GM04503 (cell line): Measurements from ENCODE around the gene BACH1.
A peak's percentile ranks its signal among the peaks of the same experiment; 100 is the strongest.

ENCODE experiments used
- DNase-seq: peaks from one replicate; pipeline ENCODE4 v3.0.0-alpha.2; 2012; ENCODE audit warnings: low read depth

BACH1 gene

DNA sequence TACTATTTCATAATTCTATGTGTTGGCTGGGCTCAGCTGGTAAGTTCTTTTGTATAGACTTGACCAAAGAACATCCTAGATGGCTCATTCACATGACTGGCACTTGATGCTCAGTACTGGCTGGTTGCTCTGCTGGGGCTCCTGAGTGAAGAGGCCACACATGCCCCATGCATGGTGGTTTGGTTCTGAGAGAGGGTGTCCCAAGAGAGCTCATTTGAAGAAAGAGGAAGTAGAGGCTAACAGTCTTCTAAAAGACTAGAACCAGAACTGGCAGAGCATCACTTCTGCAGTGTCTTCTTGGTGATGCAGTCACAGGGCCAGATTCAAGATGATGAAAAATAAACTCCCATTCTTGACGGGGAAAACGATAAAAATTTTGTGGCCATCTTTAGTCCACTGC is 5.2 kb upstream of the BACH1 start:
- no peak for DNase-seq

DNA sequence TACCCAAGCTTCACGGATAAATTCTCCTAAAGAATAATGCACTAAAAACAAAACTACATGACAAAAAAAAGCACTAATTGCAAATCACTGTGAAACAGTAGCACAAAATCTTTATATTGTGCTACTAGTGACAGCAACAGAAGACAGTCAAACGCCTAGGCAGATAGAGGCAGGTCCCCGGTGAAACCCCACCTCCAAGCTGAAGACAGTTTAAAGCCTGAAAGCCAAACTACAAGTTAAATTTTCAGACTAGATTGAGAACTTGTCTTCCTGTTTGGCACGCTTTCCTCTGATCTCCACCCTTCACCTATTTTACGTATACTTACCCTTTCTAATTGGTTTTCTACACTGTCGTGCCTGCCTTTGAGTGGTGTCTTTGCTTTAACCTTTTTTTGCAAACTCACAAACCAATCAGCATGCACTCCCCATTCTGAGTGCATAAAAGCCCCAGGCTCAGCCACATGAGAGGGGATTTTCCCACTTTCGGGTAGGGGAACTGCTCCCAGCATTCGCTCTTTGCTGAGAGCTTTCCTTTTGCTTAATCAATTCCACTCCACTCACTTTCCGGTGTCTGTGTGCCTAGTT is 3.6 kb upstream of the BACH1 start:
- no peak for DNase-seq

DNA sequence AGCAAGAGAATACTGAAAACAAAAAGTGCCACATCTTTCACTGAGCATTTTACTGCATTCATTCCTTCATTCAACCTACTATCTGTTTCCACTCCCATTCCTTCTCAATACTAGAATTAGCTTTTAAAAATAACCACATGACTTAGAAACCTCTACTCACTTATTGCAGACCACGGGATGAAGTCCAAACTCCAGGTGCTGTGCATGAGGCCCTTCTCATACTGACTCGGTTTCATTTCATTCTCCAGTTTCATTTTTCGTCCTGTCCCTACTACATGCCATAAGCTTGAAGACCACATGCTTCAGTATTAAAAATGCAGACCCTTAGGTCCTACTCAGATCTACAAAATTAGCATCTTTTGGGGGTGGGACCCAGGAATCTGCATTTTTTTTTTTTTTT is 2.3 kb upstream of the BACH1 start:
- DNase-seq, result no peak

DNA sequence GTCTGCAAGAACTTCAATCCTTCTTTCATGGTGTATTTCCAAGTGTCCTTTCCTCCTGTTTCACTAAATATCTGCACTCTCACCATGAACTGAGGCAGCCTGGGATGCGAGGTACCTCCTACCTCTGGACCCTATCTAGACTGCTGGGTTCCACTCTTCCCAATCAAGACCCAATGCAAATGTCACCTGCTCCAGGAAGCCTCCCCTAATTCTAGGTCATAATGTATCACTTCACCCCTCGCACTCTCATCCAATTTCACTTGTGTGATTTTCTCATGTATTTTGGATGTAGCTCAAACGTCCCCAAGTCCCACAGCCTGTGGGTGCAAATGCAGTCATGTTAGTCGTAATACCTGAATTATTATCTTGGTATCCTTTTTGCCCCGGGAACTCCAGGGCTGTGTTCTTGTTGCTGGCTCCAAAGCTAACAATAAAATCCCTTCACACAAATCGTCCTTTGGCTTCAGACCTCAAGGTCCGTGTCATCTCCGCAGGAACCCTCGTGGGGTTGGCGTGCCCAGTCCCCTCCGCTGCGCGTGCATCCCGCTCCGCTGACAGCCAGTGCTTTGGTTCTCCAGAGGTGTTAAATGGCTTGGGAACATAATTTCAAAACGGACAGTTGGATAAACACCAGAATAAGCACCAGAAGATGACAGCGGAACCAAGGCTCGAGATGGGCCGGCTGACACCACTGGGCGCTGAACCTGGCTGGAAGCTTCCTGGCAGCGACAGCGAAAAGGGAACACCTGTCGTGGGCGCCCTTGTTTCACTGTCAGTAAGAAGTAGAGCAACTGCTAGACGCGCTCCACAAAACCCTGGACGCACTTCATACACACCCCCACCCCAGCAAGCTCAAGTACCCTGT is 1.0 kb upstream of the BACH1 start:
- DNase-seq, result no peak

DNA sequence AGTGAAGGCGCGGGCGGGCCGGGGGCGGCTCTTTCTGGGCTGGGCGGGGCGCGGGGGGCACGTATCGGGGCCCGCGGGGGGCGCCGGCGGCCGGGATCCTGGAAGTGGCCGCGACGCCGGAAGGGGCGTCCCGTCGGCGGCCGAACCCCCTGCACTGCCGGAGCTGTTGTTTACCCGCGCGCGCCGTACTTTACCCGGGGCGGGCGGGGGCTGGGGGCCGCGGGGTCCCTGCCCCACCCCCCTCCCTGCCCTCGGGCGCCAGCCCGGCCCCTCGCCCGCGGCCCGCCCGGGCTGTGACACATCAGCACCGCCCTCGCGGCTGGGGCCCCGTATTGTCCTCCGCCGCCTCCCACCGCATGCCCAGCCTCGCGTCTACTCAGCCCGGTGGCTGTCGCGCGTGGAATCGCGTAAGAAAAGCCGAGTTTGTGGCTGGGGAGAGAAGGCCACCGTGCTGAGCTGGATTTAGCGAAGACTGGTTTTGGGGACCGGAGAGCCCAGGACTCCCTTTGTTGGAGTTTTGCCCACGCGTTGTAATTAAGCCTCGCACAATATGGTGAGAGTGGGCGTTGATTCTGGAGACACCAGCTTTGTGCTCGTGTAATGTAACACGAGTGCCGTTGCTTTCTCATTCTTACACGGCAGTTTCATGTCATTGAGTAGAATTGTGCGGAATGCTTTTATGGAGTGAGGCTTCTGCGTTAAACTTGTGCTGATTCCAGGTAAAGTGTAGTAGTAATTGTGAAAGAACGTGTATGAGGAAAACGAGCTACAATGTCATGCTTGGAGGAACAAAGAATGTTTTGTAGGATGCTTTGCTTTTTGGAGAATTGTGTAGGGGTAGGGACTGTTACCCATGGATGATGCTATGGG is 559 bp downstream of the BACH1 start:
- DNase-seq, result peak; percentile 16

DNA sequence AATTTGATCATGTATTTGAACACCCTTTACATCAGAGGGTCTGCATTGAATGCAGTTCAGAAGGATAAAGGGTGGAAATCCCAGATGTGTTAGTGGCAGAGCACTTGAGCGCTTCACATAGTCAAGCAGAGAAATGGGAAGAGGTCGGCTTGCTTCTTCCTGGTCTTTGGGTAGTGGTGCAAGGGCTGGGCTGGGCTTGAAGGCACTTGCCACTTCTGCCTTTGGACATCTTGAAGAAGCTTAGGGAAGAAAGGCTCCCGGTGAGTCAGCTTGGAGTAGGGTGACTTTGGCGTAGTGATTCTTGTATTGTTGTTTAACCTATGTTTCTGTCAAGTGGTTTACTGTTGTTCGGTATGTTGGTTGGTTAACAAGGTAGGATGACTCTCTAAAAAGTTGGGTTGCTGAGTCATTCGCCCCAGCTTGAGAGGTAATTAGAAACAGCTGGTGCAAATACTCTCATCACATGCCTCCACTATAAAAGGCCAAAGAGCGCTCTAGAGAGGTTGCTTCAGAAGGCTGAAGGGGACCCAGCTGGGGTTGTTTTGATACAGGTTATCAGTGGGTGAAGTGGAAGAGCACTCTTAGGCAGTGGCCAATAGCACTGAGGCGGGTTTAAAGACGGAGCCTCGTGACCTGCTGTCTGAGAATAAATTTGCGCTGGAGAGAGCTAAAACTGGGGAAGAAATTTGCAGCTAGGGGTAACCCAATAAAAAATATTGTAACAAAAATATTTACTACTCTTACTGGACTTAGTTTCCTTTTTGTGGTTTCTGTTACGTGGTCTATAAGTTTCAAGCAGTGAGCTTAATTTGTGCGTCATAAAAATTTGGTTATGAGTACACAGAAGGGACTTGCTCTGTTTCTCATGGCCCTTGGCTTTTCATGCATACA is 1.4 kb downstream of the BACH1 start:
- peak; percentile 79 for DNase-seq

DNA sequence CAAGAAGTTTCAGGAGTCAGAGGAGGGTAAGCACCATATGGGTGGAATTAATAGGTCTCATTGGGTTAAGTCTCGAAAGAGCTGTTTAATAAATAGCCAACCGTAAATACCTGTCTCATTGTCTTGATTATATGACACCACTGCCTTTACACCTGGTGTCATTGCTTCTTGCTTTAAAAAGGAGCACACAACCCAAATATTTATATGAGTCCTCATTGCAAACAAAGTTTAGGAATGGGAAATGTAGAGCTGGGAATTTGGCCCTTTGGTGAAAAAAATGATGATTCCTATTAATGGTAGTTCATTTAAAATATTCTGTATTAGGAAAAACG is 2.1 kb downstream of the BACH1 start:
- DNase-seq, result no peak

DNA sequence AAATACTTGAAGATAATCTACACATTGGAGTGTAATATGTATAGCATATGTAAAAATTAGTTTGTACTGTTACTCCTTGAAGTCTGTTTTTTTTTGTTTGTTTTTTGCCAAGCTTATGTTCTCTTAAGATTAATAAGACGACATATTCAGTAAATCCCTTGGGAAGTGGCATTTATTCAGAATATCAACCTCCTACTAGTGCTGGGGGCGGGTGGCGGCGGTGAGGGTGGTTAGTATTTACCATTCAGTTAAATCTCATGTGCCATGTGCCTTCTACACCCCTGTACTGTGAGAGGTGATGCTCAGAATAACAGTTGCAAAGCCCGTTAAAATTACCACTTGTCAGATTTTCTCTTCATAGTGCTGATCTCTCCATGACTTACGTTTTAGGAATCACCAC is 3.0 kb downstream of the BACH1 start:
- DNase-seq, result no peak

DNA sequence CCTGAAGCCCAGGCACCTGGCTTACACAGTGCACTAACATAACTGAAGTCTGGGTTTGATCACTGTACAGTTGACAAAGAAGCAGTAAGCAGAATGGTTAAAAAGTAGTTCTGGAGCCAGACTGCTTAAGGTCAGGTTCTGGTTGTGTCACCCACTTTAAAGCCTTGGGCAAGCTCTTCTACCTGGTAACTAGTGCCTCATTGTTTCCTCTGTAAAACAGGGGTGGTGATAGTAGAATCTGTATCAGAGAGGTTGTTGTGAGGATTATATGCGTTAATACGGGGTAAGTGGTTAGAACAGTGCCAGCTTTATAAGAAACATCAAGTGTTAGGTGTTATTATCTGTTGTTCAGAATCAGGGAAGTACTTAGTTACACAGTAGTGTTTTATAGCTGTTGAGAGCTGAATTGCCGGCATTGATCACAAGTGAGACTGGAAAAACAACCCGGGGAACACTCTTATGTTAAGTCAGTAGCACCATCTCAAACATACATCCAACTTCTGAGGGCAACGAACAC is 3.7 kb downstream of the BACH1 start:
- DNase-seq, result no peak

DNA sequence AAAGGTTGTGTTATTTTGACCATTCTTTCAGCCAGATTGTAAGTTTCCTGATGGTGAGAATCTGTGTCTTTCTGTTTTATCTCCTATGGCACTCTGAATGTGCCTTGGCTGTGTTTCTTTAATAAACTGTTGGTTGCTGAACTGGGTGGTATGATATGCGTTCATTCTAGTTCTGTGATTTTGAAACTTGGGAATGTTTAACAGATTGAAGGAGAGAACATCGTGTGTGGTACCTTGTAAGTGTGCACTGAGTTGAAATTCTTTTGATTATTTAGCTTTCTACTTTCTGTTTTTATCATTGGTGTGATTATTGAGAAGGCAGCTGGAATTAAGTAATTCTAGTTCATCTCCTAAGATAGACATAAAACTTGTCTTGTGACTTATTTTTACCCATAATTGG is 4.6 kb downstream of the BACH1 start:
- no peak for DNase-seq

DNA sequence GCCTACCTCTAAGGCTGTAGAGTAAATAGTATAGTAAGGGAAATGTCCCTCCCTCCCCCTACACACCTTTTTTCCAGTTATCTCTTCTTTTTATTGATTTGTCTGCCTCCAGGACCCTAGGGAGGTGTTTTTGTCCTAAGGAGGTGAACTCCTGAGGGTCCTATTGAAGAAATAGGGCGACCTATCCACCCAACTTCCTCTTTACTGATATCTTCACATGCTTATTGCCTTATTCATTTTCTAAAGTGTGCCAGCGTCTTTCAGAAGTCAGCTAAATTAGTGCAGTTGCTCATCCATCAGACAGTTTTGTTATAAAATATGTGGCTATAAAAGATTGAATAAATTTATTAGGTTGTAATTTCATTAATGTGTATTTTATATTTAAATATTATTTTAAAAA is 5.9 kb downstream of the BACH1 start:
- DNase-seq, result no peak

DNA sequence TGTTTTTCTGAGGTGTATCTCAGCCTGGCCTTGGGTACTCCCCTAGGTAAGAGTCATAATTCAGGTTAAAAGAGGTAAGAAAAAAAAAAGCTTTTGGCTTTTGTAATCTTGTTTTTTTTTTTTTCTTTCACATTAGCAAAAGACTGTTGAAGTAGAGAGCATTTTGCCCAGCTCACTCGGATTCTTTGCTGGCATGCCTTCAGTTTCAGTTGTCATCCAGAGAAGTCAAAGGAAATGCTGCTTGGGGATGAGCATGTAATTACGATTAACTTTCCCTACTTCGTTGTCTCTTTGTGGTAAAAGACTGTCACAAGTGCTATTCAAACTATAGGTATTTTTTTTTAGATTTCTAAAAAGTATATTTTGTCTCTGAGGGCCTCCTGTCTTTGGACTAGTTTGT is 6.3 kb downstream of the BACH1 start:
- DNase-seq, result no peak

DNA sequence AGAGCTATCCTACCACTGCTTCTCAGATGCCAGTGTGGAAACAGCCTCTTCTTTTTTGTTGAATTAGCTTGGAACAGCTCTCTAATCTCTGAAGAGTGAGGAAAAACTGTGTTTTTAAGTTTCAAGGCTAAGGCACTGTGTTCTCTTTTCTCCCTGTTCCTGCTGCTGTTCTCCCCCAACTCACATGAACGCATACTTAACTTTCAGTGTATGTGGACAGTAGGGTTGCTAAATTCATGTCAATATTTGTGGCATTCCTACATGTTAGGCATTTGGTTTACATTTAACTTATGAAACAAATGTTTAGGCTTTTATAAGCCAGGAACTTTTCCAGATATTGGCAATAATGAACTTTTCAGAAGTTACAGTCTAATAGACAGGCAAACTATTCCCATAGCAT is 6.8 kb downstream of the BACH1 start:
- no peak for DNase-seq

DNA sequence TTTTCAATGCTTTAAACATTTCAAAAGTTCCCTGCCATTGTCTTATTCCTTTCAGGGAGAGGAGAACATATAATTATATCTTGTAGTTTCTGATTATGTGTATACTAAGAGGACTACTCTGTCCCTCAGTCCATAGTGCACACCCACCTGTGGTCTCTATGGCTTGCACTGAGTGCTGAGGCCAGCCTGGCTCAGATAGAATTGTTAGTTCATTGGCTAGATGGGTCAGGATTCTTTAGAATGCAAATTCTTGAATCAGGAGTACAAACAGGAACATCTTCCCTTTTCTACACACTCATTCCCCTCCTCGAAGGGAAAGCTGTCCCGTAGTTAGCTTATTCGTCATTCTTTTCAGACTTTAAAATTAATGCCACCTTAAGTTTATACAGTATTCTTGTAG is 8.2 kb downstream of the BACH1 start:
- no peak for DNase-seq

DNA sequence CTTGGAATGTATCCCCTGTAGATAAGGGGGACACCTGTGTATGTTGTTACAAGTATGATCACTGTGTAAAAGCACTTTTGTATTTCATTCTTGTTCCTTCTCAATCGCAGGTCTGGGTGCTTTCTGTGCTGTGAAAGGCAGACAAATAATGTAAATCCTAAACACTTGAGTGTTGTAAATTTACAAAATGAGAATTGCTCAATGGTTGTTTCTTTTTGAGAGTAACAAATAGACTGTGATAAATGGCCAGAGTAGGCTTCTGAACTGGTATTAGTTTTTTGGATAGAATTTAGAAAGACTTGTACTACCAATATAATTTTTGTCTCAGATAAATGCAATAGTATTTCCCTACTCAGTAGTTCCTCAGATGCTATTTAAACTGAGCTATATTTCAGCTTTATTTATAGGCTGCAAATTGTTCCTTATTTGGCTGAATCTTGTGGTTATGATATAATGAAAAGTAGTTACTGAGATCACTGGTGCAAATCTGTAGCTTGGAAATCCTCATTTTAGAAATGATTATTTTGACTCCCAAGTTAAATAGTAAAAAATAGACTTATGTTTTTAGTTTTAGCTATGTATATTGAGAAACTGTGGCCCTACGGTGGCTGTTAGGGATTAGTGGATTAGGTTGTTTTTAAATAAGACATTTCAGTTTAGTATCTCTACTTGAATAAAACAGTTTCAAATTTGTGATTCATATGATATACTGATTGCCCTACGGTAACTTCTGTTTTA is 9.2 kb downstream of the BACH1 start:
- DNase-seq, result no peak

DNA sequence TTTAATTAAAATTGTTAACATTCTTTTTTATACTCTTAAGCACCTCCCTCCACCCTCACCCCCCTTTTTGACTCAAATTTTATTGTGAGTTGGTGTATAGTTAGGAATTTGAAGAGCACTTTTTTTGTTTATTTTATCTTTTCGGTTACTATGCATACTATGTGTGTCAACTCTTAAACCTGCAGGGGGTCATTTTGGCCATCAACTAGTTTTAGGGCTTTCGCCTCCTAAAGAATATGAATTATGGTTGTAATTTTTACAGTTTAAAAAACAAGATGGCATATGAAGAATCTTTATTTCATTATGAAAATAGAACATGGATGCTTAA is 9.7 kb downstream of the BACH1 start:
- DNase-seq, result no peak

DNA sequence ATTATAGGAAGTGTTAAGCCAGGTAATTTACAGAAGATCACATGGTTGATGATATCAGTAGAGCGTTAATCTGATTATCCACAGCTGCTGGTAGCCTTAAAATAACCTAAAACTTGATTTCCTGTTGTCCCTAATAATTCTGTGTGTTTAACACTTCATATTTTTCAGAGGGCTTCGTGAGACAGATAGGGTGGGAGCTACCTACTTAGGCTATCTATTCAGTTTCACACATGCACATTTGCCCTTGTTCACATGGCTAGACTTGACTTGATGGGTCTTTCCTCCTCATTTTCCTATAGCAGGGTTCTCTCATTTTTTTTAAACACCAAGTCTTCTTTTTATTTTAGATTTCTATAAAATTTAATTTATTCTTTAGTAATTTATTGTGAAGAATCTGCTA is 11.0 kb downstream of the BACH1 start:
- no peak for DNase-seq

DNA sequence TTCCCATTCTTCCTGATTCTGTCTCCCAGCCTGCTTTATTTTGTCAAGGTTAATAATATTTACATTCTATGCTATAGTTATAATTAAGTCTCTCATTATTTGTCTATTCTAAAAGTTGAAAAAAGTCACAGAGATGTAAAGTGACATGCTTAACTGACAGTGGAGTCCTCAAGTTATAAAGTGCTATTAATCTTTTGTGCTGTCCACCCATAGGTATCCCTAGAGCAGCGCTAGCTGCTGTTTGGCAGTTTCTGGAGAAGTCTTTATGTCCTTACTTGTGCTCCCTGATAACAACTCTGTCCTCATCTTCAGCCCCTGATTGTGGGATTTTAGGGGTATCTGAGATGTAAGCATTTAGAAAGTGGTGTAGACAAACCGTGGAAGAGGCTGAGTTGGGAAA is 13.1 kb downstream of the BACH1 start:
- DNase-seq, result no peak

DNA sequence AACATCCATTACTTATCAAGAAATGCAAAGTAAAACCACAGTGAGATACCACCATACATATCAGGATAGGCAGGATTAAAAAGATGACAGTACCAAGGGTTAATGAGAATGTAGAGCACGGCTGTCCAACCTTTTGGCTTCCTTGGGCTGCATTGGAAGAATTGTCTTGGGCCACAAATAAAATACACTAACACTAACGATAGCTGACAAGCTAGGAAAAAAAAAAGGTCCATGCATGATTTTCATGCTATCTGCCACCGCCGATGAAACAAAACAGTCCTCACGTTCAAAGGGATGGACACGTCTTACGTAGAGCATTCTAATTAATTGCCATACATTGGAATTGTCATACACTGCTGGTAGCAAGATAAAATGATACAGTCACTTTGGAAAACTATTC is 14.3 kb downstream of the BACH1 start:
- DNase-seq, result no peak

DNA sequence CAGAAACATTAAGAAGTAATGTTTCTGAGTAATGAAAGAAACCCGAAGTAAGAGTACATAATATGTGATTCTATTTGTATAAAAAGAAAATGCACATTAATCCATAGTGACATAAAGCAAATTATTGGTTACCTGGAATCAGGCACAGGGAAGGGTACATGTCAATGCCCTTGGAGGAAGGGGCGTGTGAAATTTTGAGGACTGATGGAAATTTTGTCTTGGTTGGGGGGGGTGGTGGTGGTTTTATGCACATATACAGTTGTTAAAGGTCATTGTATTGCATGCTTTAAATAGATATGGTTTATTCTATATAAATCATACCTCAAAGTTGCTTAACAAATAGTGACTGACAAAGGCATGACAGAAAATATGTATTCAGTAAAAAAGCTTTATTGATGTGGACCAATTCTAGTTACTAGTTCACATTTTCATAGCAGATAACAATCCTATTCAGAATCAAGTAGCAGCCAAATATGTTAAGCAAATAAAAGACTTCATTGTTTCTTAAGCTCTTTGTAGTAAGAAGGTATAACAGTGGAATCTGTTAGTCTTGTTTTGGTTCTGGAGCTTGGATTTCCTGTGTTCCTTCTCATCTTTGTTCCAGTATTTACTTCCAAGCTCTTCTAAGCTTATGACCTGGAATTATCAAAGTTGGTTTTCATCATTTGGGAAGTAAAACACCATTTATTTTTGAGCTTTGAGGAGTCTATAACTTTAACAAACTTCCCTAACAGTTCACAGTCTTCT is 15.1 kb downstream of the BACH1 start:
- DNase-seq, result no peak
